GM12878 (cell line): Measurements from ENCODE around the gene EIF2B5. TPM values are rescaled to one million over a fixed set of nuclear protein-coding genes. Genes with fewer than 3 reads are reported as not detected.

Experiments used
- ATAC-seq: fragments of 200-7000 bp; cut with Tn5 transposase; 3 replicates; pipeline ENCODE4 v1.9.1; 2020; ENCODE audit warnings: mild to moderate bottlenecking, moderate library complexity
- BruUV-seq: library from RNA; stranded (reverse); fragments of 400-500 nt; replicated peaks from 2 replicates; lab custom pipeline; 2021; lab: Mats Ljungman, UMichigan
- CTCF ChIA-PET: fragments of 300-600 bp; sonication (Branson Sonifier 250); formaldehyde crosslinking; extraction: SDS; loops from one replicate; lab custom pipeline; 2021; ENCODE audit warnings: inconsistent platforms; lab: Yijun Ruan, JAX
- POLR2A ChIA-PET: fragments of 350-600 bp; formaldehyde crosslinking; extraction: SDS; loops from one replicate; lab custom pipeline; 2021; ENCODE audit warnings: inconsistent platforms; lab: Charles Lee
- RAD21 ChIA-PET: fragments of 300-600 bp; sonication (Branson Sonifier 250); formaldehyde crosslinking; loops from one replicate; lab custom pipeline; 2023; ENCODE audit warnings: antibody characterized with exemption; ENCODE audit not compliant: unreplicated experiment; lab: Charles Lee
- SMC1A ChIA-PET: fragments of 300-600 bp; sonication (Branson Sonifier 250); formaldehyde crosslinking; loops from one replicate; lab custom pipeline; 2023; ENCODE audit not compliant: unreplicated experiment, uncharacterized antibody; lab: Charles Lee
- DNase-seq: peaks from one replicate; pipeline ENCODE4 v3.0.0-alpha.2; 2011; ENCODE audit warnings: low read depth, low spot score
- FAIRE-seq: peaks from 3 replicates; lab custom pipeline; 2011; peaks lifted over from hg19 to GRCh38; lab: Jason Lieb, UNC
- H2AFZ ChIP-seq: 2 replicates; pipeline ENCODE4 v1.6.0; 2011; ENCODE audit warnings: low read depth, low read length, control low read depth; ENCODE audit not compliant: control insufficient read depth
- H3K27ac ChIP-seq: 2 replicates; pipeline ENCODE4 v1.5.1; 2011; ENCODE audit warnings: control low read depth; ENCODE audit not compliant: control insufficient read depth, insufficient read depth
- H3K27me3 ChIP-seq, 2 experiments: replicated peaks in 1 of 2; 2 replicates each; pipeline versions ENCODE4 v1.6.0 to v1.6.1; 2011; ENCODE audit warnings: low read length in 1 of 2; ENCODE audit not compliant: control insufficient read depth in 2 of 2, insufficient read depth in 2 of 2
- H3K36me3 ChIP-seq, 2 experiments: 2 replicates each; pipeline ENCODE4 v1.5.1; 2011; ENCODE audit warnings: low read length in 1 of 2; ENCODE audit not compliant: control insufficient read depth in 2 of 2, insufficient read depth in 2 of 2
- H3K4me1 ChIP-seq: 2 replicates; pipeline ENCODE4 v1.6.1; 2011; ENCODE audit warnings: mild to moderate bottlenecking, low read length, moderate library complexity, mixed read lengths; ENCODE audit not compliant: control insufficient read depth, insufficient read depth
- H3K4me2 ChIP-seq: 2 replicates; pipeline ENCODE4 v1.6.0; 2011; ENCODE audit warnings: control low read depth; ENCODE audit not compliant: control insufficient read depth, insufficient read depth
- H3K4me3 ChIP-seq: fragments of 200-600 bp; sonication (generic); 2 replicates; pipeline ENCODE4 v1.5.1; 2016
- H3K79me2 ChIP-seq: 2 replicates; pipeline ENCODE4 v1.6.0; 2011; ENCODE audit warnings: low read length; ENCODE audit not compliant: control insufficient read depth, insufficient read depth
- H3K9ac ChIP-seq: 2 replicates; pipeline ENCODE4 v1.8.0; 2011; ENCODE audit warnings: low read length, control low read depth, mixed read lengths; ENCODE audit not compliant: control insufficient read depth, insufficient read depth
- H3K9me3 ChIP-seq: replicated peaks from 3 replicates; pipeline ENCODE4 v1.5.1; 2011; ENCODE audit warnings: mild to moderate bottlenecking, low read length; ENCODE audit not compliant: control insufficient read depth, insufficient read depth
- H4K20me1 ChIP-seq: 2 replicates; pipeline ENCODE4 v1.6.0; 2011; ENCODE audit not compliant: control insufficient read depth, insufficient read depth
- DPF2 ChIP-seq: fragments of 450-650 bp; IDR thresholded peaks from 2 replicates; pipeline ENCODE4 v1.6.1; 2017; ENCODE audit warnings: mild to moderate bottlenecking
- ESRRA ChIP-seq: IDR thresholded peaks from 2 replicates; pipeline ENCODE4 v1.6.1; 2012; ENCODE audit warnings: mild to moderate bottlenecking, low read length, improper control_type of control experiment
- IKZF1 ChIP-seq: fragments of 450-650 bp; conservative IDR thresholded peaks from 2 replicates; pipeline ENCODE4 v1.6.1; 2017; ENCODE audit warnings: antibody characterized with exemption, mild to moderate bottlenecking
- IRF5 ChIP-seq: fragments of 450-650 bp; IDR thresholded peaks from 2 replicates; pipeline ENCODE4 v1.6.1; 2017; ENCODE audit warnings: borderline replicate concordance
- NKRF ChIP-seq: fragments of 450-650 bp; conservative IDR thresholded peaks from 2 replicates; pipeline ENCODE4 v1.6.1; 2017; ENCODE audit warnings: mild to moderate bottlenecking, moderate library complexity
- RBBP5 ChIP-seq: fragments of 200-600 bp; sonication (generic); conservative IDR thresholded peaks from 2 replicates; pipeline ENCODE4 v1.6.1; 2016
- RUNX3 ChIP-seq: IDR thresholded peaks from 2 replicates; pipeline ENCODE4 v1.6.1; 2012; ENCODE audit warnings: low read length, inconsistent platforms
- SMAD5 ChIP-seq: IDR thresholded peaks from 2 replicates; pipeline ENCODE4 v1.6.1; 2016; ENCODE audit warnings: antibody characterized with exemption, low read depth
- TCF7 ChIP-seq: IDR thresholded peaks from 2 replicates; pipeline ENCODE4 v1.6.1; 2014; ENCODE audit warnings: antibody characterized with exemption, borderline replicate concordance
- ZBTB4 ChIP-seq: fragments of 450-650 bp; formaldehyde crosslinking; IDR thresholded peaks from 2 replicates; pipeline ENCODE4 v1.4.0; 2022; ENCODE audit warnings: mild to moderate bottlenecking, moderate library complexity
- ZNF217 ChIP-seq: fragments of 450-650 bp; IDR thresholded peaks from 2 replicates; pipeline ENCODE4 v1.6.1; 2017; ENCODE audit warnings: antibody characterized with exemption, mild to moderate bottlenecking
- ZNF24 ChIP-seq: fragments of 450-650 bp; IDR thresholded peaks from 2 replicates; pipeline ENCODE4 v1.6.1; 2017; ENCODE audit warnings: antibody characterized with exemption, mild to moderate bottlenecking
- ZNF687 ChIP-seq: fragments of 450-650 bp; IDR thresholded peaks from 2 replicates; pipeline ENCODE4 v1.6.1; 2017; ENCODE audit warnings: mild to moderate bottlenecking, moderate library complexity
- WGBS: methylation state at CpG from one replicate; pipeline ENCODE4 v1.1.6; 2016; ENCODE audit warnings: low lambda C conversion rate; ENCODE audit not compliant: insufficient replicate concordance, insufficient coverage; ENCODE audit errors: missing lambda C conversion rate; 5-methylcytosine and 5-hydroxymethylcytosine counted together
- in situ Hi-C: fragments of 300-500 bp; cut with MboI; formaldehyde crosslinking; loops from 9 replicates; pipeline ENCODE4 v1.14.3; 2018; ENCODE audit warnings: mixed read lengths
- intact Hi-C: fragments of 100-400 bp; cut with micrococcal nuclease; formaldehyde crosslinking; loops from one replicate; pipeline ENCODE4 v1.14.2; 2022; ENCODE audit not compliant: unreplicated experiment
- polyA plus RNA-seq, 11 experiments: library from polyadenylated mRNA; depleted of rRNA in 4 of 11; unstranded in 6 of 11; stranded (reverse) in 5 of 11; fragments of >200 nt; fragmentation: Nextera tagmentation in 4 of 11; fragmentation: Illumina TruSeq in 1 of 11; extraction: Ambion mirVana in 4 of 11; extraction: Trizol in 1 of 11; gene quantifications; 1 replicate in 1 of 11; 2 replicates in 10 of 11; pipeline versions ENCODE4 v1.2.1 to v1.2.3, GENCODE V29; 2011 to 2016; ENCODE audit warnings: inconsistent platforms in 2 of 11, missing spikeins in 2 of 11, low read depth in 1 of 11
- total RNA-seq, 4 experiments: library from RNA; depleted of rRNA in 3 of 4; stranded (reverse); fragments of >200 nt in 3 of 4; fragmentation: Illumina TruSeq in 1 of 4; extraction: Trizol in 1 of 4; gene quantifications; 2 replicates each; pipeline versions ENCODE4 v1.2.1 to v1.2.3, GENCODE V29; 2013 to 2021

The EIF2B5 gene
- total and polyA plus RNA-seq, 10 of the 15 experiments (the other 5 are each of a cell fraction or from before 2014, with no cell fraction given) = 13.7 to 82.7 (median 52.2) TPM

- ChIA-PET CTCF (no interaction called here), POLR2A (no interaction called here)
- peaks cover 8 to 17% of the 10 kb centered on the region in 2 experiments; a peak in 3 of 4 replicates for H3K36me3 ChIP-seq
- TF ChIP-seq ZNF687 (no peak), ZNF24 (no peak), RBBP5 (no peak), DPF2 (no peak), ZNF217 (no peak), TCF7 (no peak), RUNX3 (no peak), IRF5 (no peak), ESRRA (no peak), IKZF1 (no peak), SMAD5 (no peak), ZBTB4 (CRISPR knock-in tag) (no peak), NKRF (no peak)
These were observed 32.6 kb downstream of the EIF2B5 start for GRCh38 chr3:184167786-184168185.

More at GRCh38 chr3:184167786-184168185, 32.6 kb downstream of the EIF2B5 start:
- no peak for FAIRE-seq
- no peak for DNase-seq
- intact Hi-C loops (no loop called here), in situ Hi-C loops (no loop called here)
- no TSS peak for BruUV-seq
- Histone ChIP-seq H3K4me3 (no peak overlapping the region), H2AFZ (no peak overlapping the region), H4K20me1 (no peaks in the 10 kb centered on the region), H3K27ac (no peak overlapping the region), H3K4me1 (no peaks in the 10 kb centered on the region), H3K9me3 (no peaks in the 10 kb centered on the region), H3K27me3 (no peaks in the 10 kb centered on the region), H3K9ac (no peak overlapping the region), H3K4me2 (no peak overlapping the region), H3K79me2 (no peaks in the 10 kb centered on the region)
- RAD21 ChIA-PET = interaction anchor here (1.5 kb wide), 1 partner anchor 12 kb away, joined by 3 read pairs; no protein-coding TSS in a partner anchor
- ATAC-seq = no peak
- SMC1A ChIA-PET = no interaction called here
- WGBS = 95% methylated on average over 8 of the region's 8 CpGs
